B cell (primary cell): ENCODE data around the gene STT3B. TPM values are rescaled to one million over a fixed set of nuclear protein-coding genes. Genes with fewer than 3 reads are reported as not detected.

Source experiments
- ATAC-seq: fragments of 200-7000 bp; cut with Tn5 transposase; one replicate; pipeline ENCODE4 v1.10.0; 2021; ENCODE audit warnings: low read depth, mild to moderate bottlenecking, moderate number of reproducible peaks, moderate library complexity
- CTCF ChIA-PET: fragments of 350-600 bp; sonication (Branson Sonifier 250); formaldehyde crosslinking; loops from one replicate; lab custom pipeline; 2021; ENCODE audit warnings: antibody characterized with exemption, inconsistent platforms; lab: Charles Lee
- POLR2A ChIA-PET: fragments of 350-600 bp; sonication (Branson Sonifier 250); formaldehyde crosslinking; loops from one replicate; lab custom pipeline; 2021; ENCODE audit warnings: antibody characterized with exemption; lab: Charles Lee
- DNase-seq: peaks from one replicate; pipeline ENCODE4 v3.0.0; 2013
- H2AFZ ChIP-seq: 2 replicates; pipeline ENCODE4 v1.6.1; 2012; ENCODE audit warnings: mild to moderate bottlenecking, low read depth, low read length; ENCODE audit not compliant: insufficient read depth, poor library complexity, severe bottlenecking
- H3K27ac ChIP-seq, 2 donors: 1 replicate in 1 of 2; 2 replicates in 1 of 2; pipeline ENCODE4 v1.5.1; 2012 to 2013; ENCODE audit warnings: low read length in 2 of 2, mild to moderate bottlenecking in 2 of 2, moderate library complexity in 1 of 2
- H3K27me3 ChIP-seq, 4 experiments: fragments of 200-600 bp in 1 of 4; sonication (generic) in 1 of 4; replicated peaks in 1 of 4; 1 replicate in 2 of 4; 2 replicates in 2 of 4; pipeline versions ENCODE4 v1.6.1 to v1.7.0; 2013 to 2016; ENCODE audit warnings: low read length in 3 of 4, mild to moderate bottlenecking in 2 of 4, mixed read lengths in 1 of 4, moderate library complexity in 1 of 4; ENCODE audit not compliant: insufficient read depth in 4 of 4, control insufficient read depth in 3 of 4; ENCODE audit errors: control extremely low read depth in 1 of 4
- H3K36me3 ChIP-seq, 2 experiments: replicated peaks in 1 of 2; 1 replicate in 1 of 2; 2 replicates in 1 of 2; pipeline versions ENCODE4 v1.6.1 to v1.7.1; 2013; ENCODE audit warnings: low read length in 1 of 2; ENCODE audit not compliant: insufficient read depth in 2 of 2, control insufficient read depth in 1 of 2; ENCODE audit errors: control extremely low read depth in 1 of 2, extremely low read depth in 1 of 2
- H3K4me1 ChIP-seq, 2 donors: fragments of 200-600 bp in 1 of 2; sonication (generic) in 1 of 2; 1 replicate in 1 of 2; 2 replicates in 1 of 2; pipeline versions ENCODE4 v1.5.1 to v1.6.1; 2013 to 2017; ENCODE audit warnings: low read length in 2 of 2; ENCODE audit not compliant: control insufficient read depth in 2 of 2, insufficient read depth in 2 of 2
- H3K4me2 ChIP-seq: replicated peaks from 2 replicates; pipeline ENCODE3; 2012; ENCODE audit warnings: mild to moderate bottlenecking, low read depth, low read length; ENCODE audit not compliant: poor library complexity, severe bottlenecking
- H3K4me3 ChIP-seq, 5 experiments: fragments of 200-600 bp in 1 of 5; sonication (generic) in 1 of 5; 1 replicate in 3 of 5; 2 replicates in 2 of 5; pipeline versions ENCODE4 v1.5.1 to v1.7.0; 2011 to 2016; ENCODE audit warnings: low read length in 4 of 5, mild to moderate bottlenecking in 4 of 5, low read depth in 2 of 5, control low read depth in 1 of 5, moderate library complexity in 1 of 5; ENCODE audit not compliant: insufficient read depth in 1 of 5; ENCODE audit errors: control extremely low read depth in 1 of 5, extremely low read depth in 1 of 5
- H3K79me2 ChIP-seq: fragments of 200-600 bp; sonication (generic); one replicate; pipeline ENCODE4 v1.6.0; 2016; ENCODE audit warnings: low read length; ENCODE audit not compliant: control insufficient read depth, insufficient read depth
- H3K9ac ChIP-seq: fragments of 200-600 bp; sonication (generic); 2 replicates; pipeline ENCODE4 v1.6.1; 2017; ENCODE audit warnings: mild to moderate bottlenecking, low read length, moderate library complexity
- H3K9me3 ChIP-seq, 3 donors: one replicate each; pipeline versions ENCODE4 v1.6.1 to v1.7.1; 2013; ENCODE audit warnings: low read length in 2 of 3; ENCODE audit not compliant: control insufficient read depth in 2 of 3, insufficient read depth in 1 of 3; ENCODE audit errors: control extremely low read depth in 1 of 3
- H4K20me1 ChIP-seq: 2 replicates; pipeline ENCODE4 v1.6.0; 2012; ENCODE audit warnings: mild to moderate bottlenecking, low read length; ENCODE audit not compliant: insufficient read depth, control insufficient read depth, poor library complexity, severe bottlenecking
- H3K27ac Mint-ChIP-seq: one replicate; pipeline ENCODE4 v1.8.0; 2021; ENCODE audit warnings: mixed read lengths
- H3K27me3 Mint-ChIP-seq: one replicate; pipeline ENCODE4 v1.8.0; 2021; ENCODE audit warnings: mixed read lengths
- H3K4me1 Mint-ChIP-seq: one replicate; pipeline ENCODE4 v1.8.0; 2021; ENCODE audit warnings: mixed read lengths
- H3K4me3 Mint-ChIP-seq: one replicate; pipeline ENCODE4 v1.8.0; 2021; ENCODE audit warnings: mixed read lengths
- H3K9me3 Mint-ChIP-seq: one replicate; pipeline ENCODE4 v1.8.0; 2022; ENCODE audit warnings: mixed read lengths; ENCODE audit not compliant: insufficient read depth
- EZH2 ChIP-seq: IDR thresholded peaks from 2 replicates; pipeline ENCODE4 v1.6.1; 2012; ENCODE audit warnings: borderline replicate concordance, low read depth, mild to moderate bottlenecking, moderate library complexity, low read length; ENCODE audit not compliant: insufficient read depth, poor library complexity, severe bottlenecking
- WGBS: methylation state at CpG from one replicate; pipeline ENCODE4 v1.1.5; 2013; ENCODE audit warnings: missing lambda C conversion rate; ENCODE audit not compliant: insufficient coverage; 5-methylcytosine and 5-hydroxymethylcytosine counted together
- intact Hi-C: fragments of 100-400 bp; cut with micrococcal nuclease; formaldehyde crosslinking; loops from one replicate; pipeline ENCODE4 v1.10.0; 2022
- polyA plus RNA-seq: library from polyadenylated mRNA; depleted of rRNA; stranded (reverse); fragments of >200 nt; gene quantifications from 2 replicates; pipeline ENCODE4 v1.2.3, GENCODE V29; 2012
- total RNA-seq, 2 donors: library from RNA; stranded (reverse); fragments of 120-200 nt in 1 of 2; gene quantifications; 1 replicate in 1 of 2; 2 replicates in 1 of 2; pipeline versions ENCODE4 v1.2.3 to v1.2.4, GENCODE V29; 2013 to 2022
- TF ChIP-seq, protein P1 (sequence below): fragments of 200-600 bp; IDR thresholded peaks from one replicate; pipeline ENCODE4 v1.8.0; 2022; ENCODE audit warnings: antibody characterized with exemption, mild to moderate bottlenecking

Gene STT3B
- total and polyA plus RNA-seq, 2 donors (not counting 1 experiment from before 2014, with no cell fraction given), result 35.4 to 79.2 TPM

DNA sequence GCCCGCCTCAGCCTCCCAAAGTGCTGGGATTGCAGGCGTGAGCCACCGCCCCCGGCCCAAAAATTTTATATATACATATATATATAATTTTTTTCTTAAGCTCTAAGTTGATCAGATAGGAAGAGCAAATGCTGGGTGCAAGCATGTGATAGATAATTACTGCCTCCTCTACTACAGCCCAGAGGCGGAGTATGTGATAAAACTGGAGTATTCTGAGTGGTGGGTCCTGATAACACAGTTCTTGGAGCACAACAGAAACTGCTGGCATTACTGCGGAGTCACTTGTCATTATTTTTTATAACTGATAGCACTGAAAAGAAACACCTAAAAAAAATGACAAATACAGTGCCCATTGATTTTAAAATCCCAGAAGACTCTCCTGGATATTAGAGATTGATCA is 41.1 kb upstream of the STT3B start:
- H3K27ac Mint-ChIP-seq, result no peak overlapping the region
- no peak overlapping the region for H2AFZ ChIP-seq
- H4K20me1 ChIP-seq, result no peaks in the 10 kb centered on the region
- intact Hi-C loops, result no loop called here
- no peak overlapping the region for H3K4me2 ChIP-seq
- DNase-seq (no peak), ATAC-seq (no peak)
- H3K4me1 Mint-ChIP-seq, result no peaks in the 10 kb centered on the region
- H3K79me2 ChIP-seq, result no peaks in the 10 kb centered on the region
- no CpG with 5 or more reads among the region's 6 CpGs for WGBS
- no peak overlapping the region for H3K4me3 Mint-ChIP-seq
- peaks cover 0 to 1% of the 10 kb centered on the region in 2 experiments for H3K36me3 ChIP-seq
- no peaks in the 10 kb centered on the region for H3K27me3 Mint-ChIP-seq
- no peak for TF ChIP-seq EZH2
- TF ChIP-seq, protein P1, sequence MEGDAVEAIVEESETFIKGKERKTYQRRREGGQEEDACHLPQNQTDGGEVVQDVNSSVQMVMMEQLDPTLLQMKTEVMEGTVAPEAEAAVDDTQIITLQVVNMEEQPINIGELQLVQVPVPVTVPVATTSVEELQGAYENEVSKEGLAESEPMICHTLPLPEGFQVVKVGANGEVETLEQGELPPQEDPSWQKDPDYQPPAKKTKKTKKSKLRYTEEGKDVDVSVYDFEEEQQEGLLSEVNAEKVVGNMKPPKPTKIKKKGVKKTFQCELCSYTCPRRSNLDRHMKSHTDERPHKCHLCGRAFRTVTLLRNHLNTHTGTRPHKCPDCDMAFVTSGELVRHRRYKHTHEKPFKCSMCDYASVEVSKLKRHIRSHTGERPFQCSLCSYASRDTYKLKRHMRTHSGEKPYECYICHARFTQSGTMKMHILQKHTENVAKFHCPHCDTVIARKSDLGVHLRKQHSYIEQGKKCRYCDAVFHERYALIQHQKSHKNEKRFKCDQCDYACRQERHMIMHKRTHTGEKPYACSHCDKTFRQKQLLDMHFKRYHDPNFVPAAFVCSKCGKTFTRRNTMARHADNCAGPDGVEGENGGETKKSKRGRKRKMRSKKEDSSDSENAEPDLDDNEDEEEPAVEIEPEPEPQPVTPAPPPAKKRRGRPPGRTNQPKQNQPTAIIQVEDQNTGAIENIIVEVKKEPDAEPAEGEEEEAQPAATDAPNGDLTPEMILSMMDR, result no peak
- ChIA-PET CTCF (no interaction called here), POLR2A (no interaction called here)
- H3K4me3 ChIP-seq, result no peak overlapping the region
- H3K9ac ChIP-seq, result no peak overlapping the region
- peaks cover 7 to 15% (median 8%) of the 10 kb centered on the region in 3 donors for H3K9me3 ChIP-seq
- no peaks in the 10 kb centered on the region for H3K27me3 ChIP-seq
- no peak overlapping the region for H3K27ac ChIP-seq
- H3K9me3 Mint-ChIP-seq, result peaks cover 4% of the 10 kb centered on the region
- H3K4me1 ChIP-seq, result no peaks in the 10 kb centered on the region

DNA sequence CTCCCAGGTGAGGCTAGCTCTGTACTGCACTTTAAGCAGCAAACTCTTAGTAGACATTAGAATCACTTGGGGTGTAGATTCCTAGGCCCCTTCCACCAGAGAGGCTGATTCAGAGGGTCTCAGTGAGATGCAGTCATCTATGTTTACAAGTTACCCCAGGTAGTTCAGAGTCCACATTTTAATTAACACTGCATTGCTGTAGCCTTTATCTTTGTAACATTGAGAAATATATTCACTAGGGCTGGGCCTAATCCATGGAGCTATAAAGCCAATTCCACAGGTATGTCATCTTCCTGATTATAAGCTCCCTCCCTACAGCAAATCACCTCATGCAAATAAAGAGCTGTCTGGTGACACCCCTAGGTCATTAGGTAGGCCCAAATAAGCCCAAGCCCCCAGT is 39.6 kb upstream of the STT3B start:
- H3K4me2 ChIP-seq, result no peak overlapping the region
- intact Hi-C loops, result no loop called here
- H3K4me1 ChIP-seq, result no peaks in the 10 kb centered on the region
- ChIA-PET POLR2A (no interaction called here), CTCF (no interaction called here)
- no peak overlapping the region for H2AFZ ChIP-seq
- H4K20me1 ChIP-seq, result no peaks in the 10 kb centered on the region
- H3K9me3 ChIP-seq, result peaks cover 6 to 15% (median 8%) of the 10 kb centered on the region in 3 donors
- no peak for DNase-seq
- Mint-ChIP-seq H3K4me3 (no peak overlapping the region), H3K27ac (no peak overlapping the region), H3K4me1 (no peaks in the 10 kb centered on the region), H3K9me3 (peaks cover 4% of the 10 kb centered on the region), H3K27me3 (no peaks in the 10 kb centered on the region)
- H3K4me3 ChIP-seq, result no peak overlapping the region
- no peak for ATAC-seq
- H3K9ac ChIP-seq, result no peak overlapping the region
- H3K79me2 ChIP-seq, result no peaks in the 10 kb centered on the region
- H3K27me3 ChIP-seq, result no peaks in the 10 kb centered on the region
- TF ChIP-seq, protein P1, result no peak
- no peak for TF ChIP-seq EZH2
- H3K36me3 ChIP-seq, result peaks cover 0 to 1% of the 10 kb centered on the region in 2 experiments
- no peak overlapping the region for H3K27ac ChIP-seq
